ENCODE data around the gene PNKD.

The PNKD gene

DNA sequence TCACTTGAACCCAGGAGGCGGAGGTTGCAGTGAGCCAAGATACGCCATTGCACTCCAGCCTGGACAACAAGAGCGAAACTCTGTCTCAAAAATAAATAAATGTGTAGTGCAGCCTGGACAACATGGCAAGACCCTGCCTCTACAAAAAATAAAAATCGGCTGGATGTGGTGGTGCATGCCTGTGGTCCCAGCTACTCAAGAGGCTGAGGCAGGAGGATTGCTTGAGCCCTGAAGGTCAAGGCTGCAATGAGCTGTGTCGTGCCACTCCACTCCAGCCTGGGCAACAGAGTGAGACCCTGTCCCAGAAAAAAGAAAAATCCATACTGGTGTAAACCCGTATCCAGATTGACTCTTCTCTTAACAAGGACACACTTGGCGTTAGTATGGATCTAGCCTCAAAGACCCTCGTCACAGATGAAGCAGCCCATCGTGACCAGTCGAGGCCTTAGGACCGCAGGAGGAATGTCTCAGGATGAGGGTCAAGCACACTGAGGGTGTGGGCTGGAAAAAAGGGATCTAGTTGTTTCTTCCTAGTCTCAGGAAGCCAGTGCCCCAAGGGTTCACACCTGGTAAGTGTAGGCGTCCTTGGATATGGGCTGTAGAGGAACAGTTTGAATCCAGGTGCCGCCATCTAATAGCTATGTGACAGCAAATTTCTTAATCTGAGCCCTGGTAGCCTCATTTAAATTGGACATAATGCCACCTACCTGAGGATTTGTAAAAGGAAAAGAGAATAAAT, 13.5 kb upstream of the PNKD start:
- DNase-seq (ENCODE audit: low spot score), result no peak

DNA sequence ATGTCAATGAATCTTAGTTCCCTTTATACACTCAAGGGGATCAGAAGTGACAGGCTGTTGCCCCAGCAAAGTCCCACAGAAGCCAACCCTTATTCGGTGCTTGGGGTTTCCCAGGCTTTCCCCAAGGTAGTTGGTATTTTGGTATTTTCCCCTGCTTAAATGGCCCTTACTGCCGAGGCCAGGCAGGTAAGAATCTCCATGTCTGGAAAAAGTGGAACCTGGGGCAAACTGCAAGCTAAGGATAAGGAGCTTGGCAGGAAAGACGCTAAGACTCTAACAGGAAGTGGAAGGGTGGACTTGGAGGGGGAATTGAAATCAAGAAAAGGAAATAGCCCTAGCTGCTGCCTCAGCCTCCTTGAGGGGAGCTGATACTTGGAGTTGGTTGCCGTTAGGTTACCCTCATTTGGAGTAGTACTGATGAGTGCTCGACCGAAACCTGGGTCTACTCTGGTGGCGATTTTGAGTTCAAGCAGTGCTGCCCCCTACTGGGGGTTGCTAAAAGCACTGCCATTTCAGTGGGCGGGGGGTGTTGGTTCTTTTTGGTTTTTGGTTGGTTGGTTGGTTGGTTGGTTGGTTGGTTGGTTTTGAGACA, 12.8 kb upstream of the PNKD start:
- peak; percentile 48 for DNase-seq (ENCODE audit: low spot score)

DNA sequence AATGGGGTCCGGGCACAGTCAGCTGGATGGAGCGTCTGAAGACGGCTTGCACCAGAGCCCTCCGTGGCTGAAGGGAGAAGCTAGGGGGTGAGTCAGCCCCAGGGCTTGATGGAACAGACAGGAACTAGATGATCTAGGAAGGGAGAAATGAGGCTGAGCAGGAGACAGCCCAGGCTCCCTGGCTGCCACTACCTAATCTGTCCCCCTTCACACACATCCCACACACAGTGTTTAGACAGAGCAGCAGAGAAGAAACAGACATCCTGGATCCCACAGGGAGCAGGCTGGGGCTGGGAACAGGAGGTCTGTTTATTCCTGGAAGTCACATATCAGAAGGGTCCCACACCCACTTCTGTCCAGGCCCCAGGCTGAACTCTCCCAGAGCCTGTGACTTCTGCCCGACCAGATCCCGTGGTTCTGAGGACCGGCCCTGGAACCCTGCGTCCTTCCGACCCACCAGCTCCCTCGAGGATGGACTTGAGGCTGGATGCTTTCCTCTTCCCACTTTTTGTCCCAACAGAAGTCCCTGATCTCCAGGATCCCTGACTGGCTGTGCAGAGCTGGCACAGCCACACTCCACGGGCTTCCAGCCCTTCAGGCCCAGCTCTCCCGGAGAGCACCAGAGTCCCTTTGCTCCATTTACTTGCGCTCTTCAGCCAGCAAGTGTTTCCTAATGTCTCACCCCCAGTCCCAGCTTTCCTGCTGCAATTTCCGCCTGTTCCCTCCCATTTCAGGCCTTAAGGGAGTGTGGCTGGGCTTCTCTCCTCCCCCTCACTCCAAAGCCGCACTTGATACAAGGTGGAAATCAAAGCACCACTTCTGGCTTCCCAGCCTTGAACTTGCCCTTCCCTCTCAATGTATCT, 11.0 kb upstream of the PNKD start:
- peak; percentile 82 for DNase-seq (ENCODE audit: low spot score)

GRCh38 chr2:218260166-218260565, 10.2 kb upstream of the PNKD start:
- DNase-seq (ENCODE audit: low spot score), result no peak

- DNase-seq (ENCODE audit: low spot score), result no peak
Measured at GRCh38 chr2:218260742-218261422, 9.4 kb upstream of the PNKD start, which contains the start of gene GPBAR1. TSS of gene GPBAR1 (plus strand) at chr2:218261015. CDS start at chr2:218262725, 1,710 bp downstream.

GRCh38 chr2:218261423-218262236, 8.7 kb upstream of the PNKD start:
- DNase-seq (ENCODE audit: low spot score), result no peak

DNA sequence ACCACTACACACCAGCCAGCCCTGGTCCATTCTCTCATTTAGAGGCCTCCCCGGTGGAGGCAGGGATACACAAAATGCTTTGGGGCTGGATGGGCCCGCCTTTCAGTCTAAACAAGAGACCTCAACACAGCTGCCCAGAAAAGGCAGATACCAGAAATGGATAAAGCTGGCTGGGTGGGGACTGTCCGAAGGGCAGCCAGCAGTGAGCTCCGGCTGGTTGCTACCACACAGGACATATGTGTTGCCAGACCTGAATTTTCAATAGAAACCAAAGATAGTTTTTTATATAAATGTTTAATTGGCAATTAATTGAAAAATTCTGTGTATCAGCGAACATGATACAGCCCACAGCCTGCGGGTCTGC, 8.1 kb upstream of the PNKD start:
- DNase-seq (ENCODE audit: low spot score), result no peak

- DNase-seq (ENCODE audit: low spot score), result no peak
Measured at GRCh38 chr2:218262631-218263586, 7.4 kb upstream of the PNKD start.

DNA sequence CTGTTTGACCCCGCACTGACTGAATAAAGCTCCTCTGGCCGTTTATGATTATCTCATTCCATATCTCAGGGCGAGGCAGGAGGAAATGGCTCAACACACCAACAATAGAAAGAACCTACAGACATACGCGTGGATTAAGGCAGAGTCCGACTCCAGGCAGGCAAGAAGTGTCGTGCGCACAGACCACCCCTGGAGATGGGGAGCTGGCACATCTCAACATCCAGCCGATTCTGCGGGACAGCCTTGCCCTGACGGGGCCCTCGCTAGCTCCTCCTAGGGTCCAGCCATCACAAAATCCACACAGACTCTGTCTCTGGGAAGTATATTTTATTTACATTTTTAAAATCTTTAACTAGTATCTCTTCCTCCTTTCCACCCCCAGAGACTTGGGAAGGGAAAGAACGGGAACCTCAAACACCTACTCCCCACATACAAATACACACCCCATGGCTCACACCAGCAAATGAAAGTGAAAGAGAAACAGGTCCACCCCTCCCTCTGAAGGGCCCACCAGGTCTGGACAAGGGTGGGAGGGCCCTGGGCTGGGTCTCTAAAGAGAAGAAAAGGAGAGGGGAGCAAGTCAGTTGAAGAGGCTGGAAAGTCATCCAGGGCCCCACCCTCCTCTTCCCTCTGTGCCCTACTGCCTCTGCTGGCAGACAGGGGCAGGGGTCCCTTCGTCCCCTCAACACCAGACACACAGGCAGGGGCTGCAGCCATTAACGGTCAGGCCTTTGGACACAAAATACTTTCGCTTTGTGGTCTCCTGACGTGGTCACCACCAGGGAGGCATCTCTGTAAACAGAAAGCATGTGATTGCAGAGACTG, 6.3 kb upstream of the PNKD start:
- DNase-seq (ENCODE audit: low spot score), result no peak

DNA sequence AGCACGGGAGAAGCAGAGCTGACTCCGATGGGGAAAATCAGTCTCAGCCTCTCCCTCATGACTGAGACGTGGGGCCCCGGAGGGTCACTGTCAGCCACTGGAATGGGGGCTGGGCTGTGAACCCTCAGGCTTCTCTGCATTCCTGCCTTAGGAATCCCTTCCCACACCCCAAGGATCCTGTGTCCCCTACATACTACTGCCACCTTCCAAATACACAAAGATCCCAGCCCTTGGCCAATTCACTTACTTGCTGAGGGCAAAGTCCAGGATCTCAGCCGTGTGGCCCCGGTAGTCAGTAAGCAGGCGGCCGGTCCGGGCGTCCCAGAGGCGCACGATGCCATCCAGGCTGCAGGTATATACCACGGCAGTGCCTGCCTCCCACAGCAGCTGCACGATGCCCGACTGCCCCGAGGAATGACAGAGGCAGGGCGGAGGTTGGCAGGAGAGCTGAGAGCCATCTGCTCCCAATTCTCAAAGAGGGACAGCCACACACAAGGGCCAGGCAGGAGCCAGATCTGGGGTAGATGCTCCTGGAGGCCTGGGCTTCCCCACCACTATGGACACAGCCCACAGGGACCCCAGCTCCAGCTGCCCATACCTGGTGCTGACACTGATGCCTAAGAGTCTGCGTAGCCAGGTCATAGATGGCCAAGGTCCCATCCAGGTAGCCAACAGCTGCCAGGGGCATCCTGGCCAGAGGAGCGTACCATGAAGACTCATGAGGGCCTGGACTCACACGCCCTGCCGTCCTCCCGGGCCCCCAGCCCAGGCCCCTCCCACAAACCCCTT, 5.4 kb upstream of the PNKD start:
- DNase-seq (ENCODE audit: low spot score), result no peak

DNA sequence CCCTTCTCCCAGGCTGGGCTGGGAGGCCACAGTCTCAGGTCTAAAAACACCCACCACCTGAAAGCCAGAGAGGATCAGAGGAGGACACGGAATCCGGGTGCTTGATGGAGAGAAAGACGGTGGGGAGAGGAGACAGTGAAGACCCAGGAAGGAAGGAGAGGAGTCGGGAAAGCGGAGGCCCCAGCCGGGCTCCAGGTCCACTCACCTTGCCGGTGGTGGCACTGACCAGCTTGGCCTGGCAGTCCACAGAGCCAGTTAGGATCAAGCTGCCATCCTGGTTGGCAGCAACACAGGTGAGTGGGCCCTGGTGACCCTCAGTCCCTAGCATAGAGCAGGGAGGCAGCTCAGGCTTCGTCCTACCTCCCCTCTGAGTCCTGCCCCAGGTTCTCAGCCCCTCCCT, 4.7 kb upstream of the PNKD start:
- DNase-seq (ENCODE audit: low spot score), result no peak

DNA sequence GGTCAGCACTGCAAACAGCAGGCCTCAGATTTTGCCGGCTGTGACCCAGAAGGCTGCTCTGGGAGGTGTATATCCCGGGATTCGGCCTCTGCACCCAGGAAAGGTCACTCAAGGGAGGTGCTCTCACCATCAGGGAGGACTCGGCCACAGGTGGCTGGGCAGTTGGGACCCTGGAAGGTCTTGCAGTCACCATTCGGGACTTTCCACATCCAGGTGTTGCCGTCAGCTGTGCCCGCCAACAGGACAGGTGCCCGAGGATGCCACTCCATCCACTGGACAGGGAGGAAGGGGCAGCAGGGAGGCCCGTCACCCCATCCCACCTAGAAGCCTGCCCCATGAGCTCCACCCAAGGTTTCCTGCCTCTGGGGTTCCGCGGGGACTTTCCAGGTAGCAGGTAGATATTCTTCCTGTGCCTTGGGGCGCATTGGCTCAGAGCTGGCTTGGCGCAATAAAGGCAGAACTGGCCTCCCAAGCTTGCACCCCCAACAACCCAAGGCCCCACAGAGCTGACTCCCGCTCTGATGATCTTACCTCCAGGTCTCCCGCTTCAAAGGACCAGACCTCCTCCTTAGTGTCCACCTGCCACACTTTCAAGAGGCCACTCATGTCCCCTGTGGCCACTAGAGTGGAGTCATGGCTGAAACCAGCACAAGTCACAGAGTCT, 3.9 kb upstream of the PNKD start:
- DNase-seq (ENCODE audit: low spot score), result no peak

- DNase-seq (ENCODE audit: low spot score), result no peak
Measured at GRCh38 chr2:218267259-218267658, 3.1 kb upstream of the PNKD start.

DNA sequence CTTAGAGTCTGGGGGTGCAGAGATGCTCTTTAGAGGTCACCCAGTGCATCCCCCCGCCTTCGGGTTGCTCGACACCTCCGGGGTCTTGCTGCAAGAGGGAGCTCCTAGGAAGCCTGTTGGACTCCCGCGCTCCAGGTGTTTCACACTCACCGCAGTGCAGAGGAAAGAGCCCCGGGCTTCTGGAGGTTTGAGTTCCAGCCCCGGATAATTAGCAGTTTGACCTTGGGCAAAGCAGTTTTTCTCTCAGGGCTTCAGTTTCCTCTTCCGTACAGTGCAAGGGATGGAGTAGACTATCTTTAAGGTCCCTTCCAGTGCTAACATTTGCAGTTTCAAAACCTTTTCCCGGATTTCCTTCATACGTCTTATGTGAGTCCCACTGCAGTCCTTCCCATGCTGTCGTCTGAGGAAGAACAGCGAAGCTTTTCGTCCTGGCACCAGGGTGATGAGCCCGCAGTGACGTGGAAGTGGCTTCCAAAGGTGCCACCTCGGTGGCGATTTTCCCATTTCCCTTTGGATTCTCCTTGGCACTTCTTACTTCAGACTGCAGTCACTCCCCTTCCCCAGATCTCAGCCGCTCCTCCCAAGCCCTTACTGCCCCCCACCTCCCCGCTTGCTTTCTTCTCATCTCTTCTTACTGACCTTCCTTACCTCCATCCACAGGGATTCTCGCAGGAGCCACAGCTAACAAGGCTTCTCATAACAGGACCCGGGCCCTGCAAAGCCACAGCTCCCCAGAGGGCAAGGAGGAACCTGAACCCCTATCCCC, 585 bp downstream of the PNKD start:
- no peak for DNase-seq (ENCODE audit: low spot score)

GRCh38 chr2:218271487-218271797, 1.1 kb downstream of the PNKD start:
- DNase-seq (ENCODE audit: low spot score), result no peak

GRCh38 chr2:218271865-218272530, 1.7 kb downstream of the PNKD start:
- DNase-seq (ENCODE audit: low spot score), result no peak
